Caco-2 (cell line): ENCODE results near the gene ILF2. TPM values are rescaled to one million over a fixed set of nuclear protein-coding genes. Genes with fewer than 3 reads are reported as not detected.
A peak's percentile ranks its signal among the peaks of the same experiment; 100 is the strongest.

Source experiments
- BruUV-seq: library from RNA; stranded (reverse); fragments of 400-500 nt; replicated peaks from 2 replicates; lab custom pipeline; 2021; lab: Mats Ljungman, UMichigan
- CTCF ChIA-PET: fragments of 300-600 bp; sonication (Branson Sonifier 250); formaldehyde crosslinking; loops from one replicate; lab custom pipeline; 2022; ENCODE audit warnings: antibody characterized with exemption; lab: Charles Lee
- POLR2A ChIA-PET: fragments of 300-600 bp; sonication (Branson Sonifier 250); formaldehyde crosslinking; loops from one replicate; lab custom pipeline; 2022; ENCODE audit warnings: antibody characterized with exemption; lab: Charles Lee
- DNase-seq, 2 experiments: peaks; one replicate each; pipeline versions ENCODE4 v3.0.0 to v3.0.0-alpha.2; 2020 to 2022
- H3K27me3 ChIP-seq: replicated peaks from 2 replicates; pipeline ENCODE4 v1.6.0; 2011; ENCODE audit warnings: low read length; ENCODE audit not compliant: control insufficient read depth, insufficient read depth
- H3K36me3 ChIP-seq: 2 replicates; pipeline ENCODE4 v1.5.1; 2011; ENCODE audit warnings: low read length; ENCODE audit not compliant: control insufficient read depth, insufficient read depth
- H3K4me1 ChIP-seq: fragments of 250-450 bp; sonication (Bioruptor Pico); 2 replicates; pipeline ENCODE4 v1.5.1; 2020; ENCODE audit warnings: mild to moderate bottlenecking
- H3K4me3 ChIP-seq: 2 replicates; pipeline ENCODE4 v1.5.1; 2011; ENCODE audit warnings: low read depth, mild to moderate bottlenecking, control low read depth, low read length
- H3K9me3 ChIP-seq: fragments of 250-450 bp; sonication (Bioruptor Pico); 2 replicates; pipeline ENCODE4 v1.5.1; 2020; ENCODE audit warnings: mild to moderate bottlenecking, moderate library complexity
- H3K27ac Mint-ChIP-seq: one replicate; pipeline ENCODE4 v1.8.0; 2022; ENCODE audit warnings: mixed read lengths; ENCODE audit not compliant: unreplicated experiment
- H3K27me3 Mint-ChIP-seq: one replicate; pipeline ENCODE4 v1.8.0; 2022; ENCODE audit warnings: mixed read lengths; ENCODE audit not compliant: insufficient read depth, unreplicated experiment
- H3K36me3 Mint-ChIP-seq: one replicate; pipeline ENCODE4 v1.8.0; 2022; ENCODE audit warnings: mild to moderate bottlenecking, mixed read lengths; ENCODE audit not compliant: insufficient read depth, unreplicated experiment
- H3K4me1 Mint-ChIP-seq: one replicate; pipeline ENCODE4 v1.8.0; 2022; ENCODE audit warnings: low read depth, mixed read lengths; ENCODE audit not compliant: unreplicated experiment
- H3K4me3 Mint-ChIP-seq: one replicate; pipeline ENCODE4 v1.8.0; 2022; ENCODE audit warnings: mild to moderate bottlenecking, moderate library complexity, mixed read lengths; ENCODE audit not compliant: unreplicated experiment
- H3K9me3 Mint-ChIP-seq: one replicate; pipeline ENCODE4 v1.8.0; 2022; ENCODE audit warnings: mixed read lengths; ENCODE audit not compliant: unreplicated experiment
- CTCF ChIP-seq, 2 experiments: fragments of 200-600 bp in 1 of 2; IDR thresholded peaks; 1 replicate in 1 of 2; 2 replicates in 1 of 2; pipeline versions ENCODE4 v1.5.1 to v1.8.0; 2011 to 2022; ENCODE audit warnings: antibody characterized with exemption in 1 of 2, control low read depth in 1 of 2, inconsistent platforms in 1 of 2, low read depth in 1 of 2, low read length in 1 of 2, mild to moderate bottlenecking in 1 of 2, moderate library complexity in 1 of 2; ENCODE audit not compliant: insufficient read depth in 1 of 2, severe bottlenecking in 1 of 2, unreplicated experiment in 1 of 2
- intact Hi-C: fragments of 100-400 bp; cut with micrococcal nuclease; formaldehyde crosslinking; loops from one replicate; pipeline ENCODE4 v1.10.0; 2022; ENCODE audit not compliant: unreplicated experiment
- total RNA-seq: library from RNA; stranded (reverse); gene quantifications from 2 replicates; pipeline ENCODE4 v1.2.3, GENCODE V29; 2022

The ILF2 gene
- total RNA-seq, 1 experiment from 2014 or later = 287 TPM

- H3K36me3 Mint-ChIP-seq = peaks cover 94% of the 10 kb centered on the region
Measured at GRCh38 chr1:153639280-153639679, 31.5 kb downstream of the ILF2 start.

GRCh38 chr1:153638261-153638660, 32.5 kb downstream of the ILF2 start:
- H3K27me3 ChIP-seq = no peaks in the 10 kb centered on the region
- no peaks in the 10 kb centered on the region for H3K27me3 Mint-ChIP-seq
- CTCF ChIA-PET = interaction anchor here (0.6 kb wide), 1 partner anchor 25 kb away, joined by 3 read pairs; the partner anchor contains the start of gene S100A16
- DNase-seq = no peak
- no peak overlapping the region for H3K4me3 Mint-ChIP-seq
- H3K36me3 ChIP-seq = peaks cover 7% of the 10 kb centered on the region
- no peaks in the 10 kb centered on the region for H3K9me3 Mint-ChIP-seq
- no peak overlapping the region for H3K4me3 ChIP-seq
- POLR2A ChIA-PET = no interaction called here
- H3K4me1 Mint-ChIP-seq = peaks cover 19% of the 10 kb centered on the region
- peaks cover 3% of the 10 kb centered on the region for H3K4me1 ChIP-seq
- no TSS peak for BruUV-seq
- H3K27ac Mint-ChIP-seq = no peak overlapping the region
- TF ChIP-seq CTCF (IDR thresholded peaks at IDR 0.05; ENCODE audit: insufficient read depth in 1 of 2, low read depth in 1 of 2, low read length in 1 of 2, severe bottlenecking in 1 of 2, unreplicated experiment in 1 of 2) = no peak
- intact Hi-C loops = no loop called here
- H3K9me3 ChIP-seq = no peaks in the 10 kb centered on the region
- peaks cover 94% of the 10 kb centered on the region for H3K36me3 Mint-ChIP-seq

More at GRCh38 chr1:153639280-153639679, 31.5 kb downstream of the ILF2 start:
- H3K36me3 ChIP-seq = peaks cover 7% of the 10 kb centered on the region
- Mint-ChIP-seq H3K9me3 (no peaks in the 10 kb centered on the region), H3K4me1 (peaks cover 29% of the 10 kb centered on the region), H3K27me3 (no peaks in the 10 kb centered on the region), H3K27ac (no peak overlapping the region), H3K4me3 (no peak overlapping the region)
- no TSS peak for BruUV-seq
- H3K4me1 ChIP-seq = peaks cover 4% of the 10 kb centered on the region
- DNase-seq = no peak
- CTCF ChIA-PET = no interaction called here
- intact Hi-C loops = no loop called here
- H3K4me3 ChIP-seq = no peak overlapping the region
- H3K9me3 ChIP-seq = no peaks in the 10 kb centered on the region
- no peaks in the 10 kb centered on the region for H3K27me3 ChIP-seq
- TF ChIP-seq CTCF (IDR thresholded peaks at IDR 0.05; ENCODE audit: insufficient read depth in 1 of 2, low read depth in 1 of 2, low read length in 1 of 2, severe bottlenecking in 1 of 2, unreplicated experiment in 1 of 2) = no peak
- POLR2A ChIA-PET = interaction anchor here (0.6 kb wide), 1 partner anchor 295 kb away, joined by 3 read pairs; no protein-coding TSS in a partner anchor

- POLR2A ChIA-PET = no interaction called here
- Histone ChIP-seq H3K36me3 (peaks cover 4% of the 10 kb centered on the region), H3K4me1 (peaks cover 8% of the 10 kb centered on the region), H3K27me3 (no peaks in the 10 kb centered on the region), H3K9me3 (no peaks in the 10 kb centered on the region), H3K4me3 (no peak overlapping the region)
- TF ChIP-seq CTCF (IDR thresholded peaks at IDR 0.05; ENCODE audit: insufficient read depth in 1 of 2, low read depth in 1 of 2, low read length in 1 of 2, severe bottlenecking in 1 of 2, unreplicated experiment in 1 of 2) = no peak
- BruUV-seq = no TSS peak
- CTCF ChIA-PET = no interaction called here
- H3K4me1 Mint-ChIP-seq = peaks cover 20% of the 10 kb centered on the region
- peaks cover 5% of the 10 kb centered on the region for H3K9me3 Mint-ChIP-seq
- no peak overlapping the region for H3K27ac Mint-ChIP-seq
- H3K36me3 Mint-ChIP-seq = peaks cover 74% of the 10 kb centered on the region
- no peaks in the 10 kb centered on the region for H3K27me3 Mint-ChIP-seq
- no peak for DNase-seq
- H3K4me3 Mint-ChIP-seq = peak overlapping the region; percentile 49
- intact Hi-C loops = no loop called here
Measured at GRCh38 chr1:153636312-153636711, 34.5 kb downstream of the ILF2 start.
